Psoas muscle (tissue), 8 donors: ENCODE data around the gene LUC7L3. TPM values are rescaled to one million over a fixed set of nuclear protein-coding genes. Genes with fewer than 3 reads are reported as not detected.

Experiments used
- ATAC-seq, 4 donors: fragments of 200-7000 bp; cut with Tn5 transposase; one replicate each; pipeline ENCODE4 v1.9.1; 2020; ENCODE audit warnings: moderate library complexity in 3 of 4, mild to moderate bottlenecking in 2 of 4
- DNase-seq, 2 donors: peaks; one replicate each; pipeline ENCODE4 v3.0.0-alpha.2; 2020
- H3K27ac ChIP-seq: fragments of 200-600 bp; one replicate; pipeline ENCODE4 v1.8.0; 2022
- H3K27me3 ChIP-seq, 3 donors: fragments of 200-600 bp in 1 of 3; one replicate each; pipeline versions ENCODE4 v1.6.1 to v1.8.0; 2013 to 2022; ENCODE audit warnings: low read length in 2 of 3, mild to moderate bottlenecking in 2 of 3, moderate library complexity in 1 of 3; ENCODE audit not compliant: insufficient read depth in 3 of 3
- H3K36me3 ChIP-seq, 2 donors: fragments of 200-600 bp in 1 of 2; one replicate each; pipeline versions ENCODE4 v1.6.1 to v1.8.0; 2013 to 2022; ENCODE audit warnings: low read depth in 1 of 2, mild to moderate bottlenecking in 1 of 2, moderate library complexity in 1 of 2; ENCODE audit not compliant: insufficient read depth in 1 of 2
- H3K4me1 ChIP-seq: fragments of 200-600 bp; one replicate; pipeline ENCODE4 v1.8.0; 2022
- H3K4me3 ChIP-seq: fragments of 200-600 bp; one replicate; pipeline ENCODE4 v1.8.0; 2022; ENCODE audit warnings: mild to moderate bottlenecking
- H3K9me3 ChIP-seq: fragments of 200-600 bp; one replicate; pipeline ENCODE4 v1.8.0; 2022
- WGBS, 3 donors: extraction: QIAGEN DNeasy Blood & Tissue Kit; methylation state at CpG; one replicate each; pipeline versions ENCODE4 v1.1.6 to v1.1.7; 2013; 5-methylcytosine and 5-hydroxymethylcytosine counted together
- intact Hi-C, 2 donors: fragments of 100-400 bp; cut with DNase I; formaldehyde crosslinking; loops; one replicate each; pipeline versions ENCODE4 v1.11.0 to v1.14.2; 2022
- polyA plus RNA-seq, 3 donors: library from polyadenylated mRNA; stranded (reverse); fragments of 200-250 nt; gene quantifications; one replicate each; pipeline ENCODE4 v1.2.3, GENCODE V29; 2013
- total RNA-seq, 4 donors: library from RNA; stranded (reverse); fragmentation: NEBNext Ultra II Directional in 2 of 4; extraction: Animal tissue kit (Norgen Biotek cat#: 25700) in 2 of 4; gene quantifications; one replicate each; pipeline versions ENCODE4 v1.2.1 to v1.2.4, GENCODE V29; 2021 to 2023
- TF ChIP-seq, protein P1 (sequence below): fragments of 200-600 bp; IDR thresholded peaks from one replicate; pipeline ENCODE4 v1.8.0; 2022; ENCODE audit warnings: antibody characterized with exemption
- donor health status: healthy with polysubstance abuse.
- donor health status: DM: no; HTN: no; CAD: no; lungs with moderate emphysema.
- donor health status: Bipolar disorder and iron deficiency.
- donor health status: healthy.
- donor health status: DM: yes; HTN: yes; CAD: no.
- donor health status: DM: no; HTN: no; CAD: no.
- donor health status: DM: no; HTN: no; CAD: no.
- donor health status: DM: yes; HTN: yes; CAD: no.

Gene LUC7L3
- total and polyA plus RNA-seq, 7 donors, result 25.4 to 108 (median 49.2) TPM

GRCh38 chr17:50778988-50779387, 59.6 kb downstream of the LUC7L3 start:
- H3K27ac ChIP-seq, result no peak overlapping the region
- 84 to 87% (median 85%) methylated on average over 4 of the region's 4 CpGs for WGBS, 3 donors
- H3K36me3 ChIP-seq, result no peaks in the 10 kb centered on the region
- no peak overlapping the region for H3K4me3 ChIP-seq
- no peaks in the 10 kb centered on the region for H3K27me3 ChIP-seq
- DNase-seq, result no peak
- ATAC-seq, result no peak
- no peaks in the 10 kb centered on the region for H3K4me1 ChIP-seq
- no peaks in the 10 kb centered on the region for H3K9me3 ChIP-seq
- intact Hi-C loops, result no loop called here
- TF ChIP-seq, protein P1, sequence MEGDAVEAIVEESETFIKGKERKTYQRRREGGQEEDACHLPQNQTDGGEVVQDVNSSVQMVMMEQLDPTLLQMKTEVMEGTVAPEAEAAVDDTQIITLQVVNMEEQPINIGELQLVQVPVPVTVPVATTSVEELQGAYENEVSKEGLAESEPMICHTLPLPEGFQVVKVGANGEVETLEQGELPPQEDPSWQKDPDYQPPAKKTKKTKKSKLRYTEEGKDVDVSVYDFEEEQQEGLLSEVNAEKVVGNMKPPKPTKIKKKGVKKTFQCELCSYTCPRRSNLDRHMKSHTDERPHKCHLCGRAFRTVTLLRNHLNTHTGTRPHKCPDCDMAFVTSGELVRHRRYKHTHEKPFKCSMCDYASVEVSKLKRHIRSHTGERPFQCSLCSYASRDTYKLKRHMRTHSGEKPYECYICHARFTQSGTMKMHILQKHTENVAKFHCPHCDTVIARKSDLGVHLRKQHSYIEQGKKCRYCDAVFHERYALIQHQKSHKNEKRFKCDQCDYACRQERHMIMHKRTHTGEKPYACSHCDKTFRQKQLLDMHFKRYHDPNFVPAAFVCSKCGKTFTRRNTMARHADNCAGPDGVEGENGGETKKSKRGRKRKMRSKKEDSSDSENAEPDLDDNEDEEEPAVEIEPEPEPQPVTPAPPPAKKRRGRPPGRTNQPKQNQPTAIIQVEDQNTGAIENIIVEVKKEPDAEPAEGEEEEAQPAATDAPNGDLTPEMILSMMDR, result no peak

GRCh38 chr17:50779747-50780353, 60.4 kb downstream of the LUC7L3 start:
- Histone ChIP-seq H3K9me3 (no peaks in the 10 kb centered on the region), H3K36me3 (no peaks in the 10 kb centered on the region), H3K4me3 (no peak overlapping the region), H3K27ac (no peak overlapping the region), H3K27me3 (no peaks in the 10 kb centered on the region), H3K4me1 (no peaks in the 10 kb centered on the region)
- 91 to 96% (median 94%) methylated on average over 9 of the region's 9 CpGs for whole genome bisulfite sequencing, 3 donors
- DNase-seq (no peak), ATAC-seq (no peak)
- intact Hi-C loops, result loop anchor here in 1 of 2 donors (5.0 kb wide), 2 partner anchors 62 to 177 kb away; no protein-coding TSS in a partner anchor
- TF ChIP-seq, protein P1, result no peak

GRCh38 chr17:50781167-50781566, 61.8 kb downstream of the LUC7L3 start:
- no peaks in the 10 kb centered on the region for H3K36me3 ChIP-seq
- TF ChIP-seq, protein P1, result no peak
- no peaks in the 10 kb centered on the region for H3K27me3 ChIP-seq
- DNase-seq, result peak in 1 of 2 donors; percentile 60
- no peaks in the 10 kb centered on the region for H3K4me1 ChIP-seq
- H3K4me3 ChIP-seq, result peak overlapping the region; percentile 50
- intact Hi-C loops, result loop anchor here in 1 of 2 donors (5.0 kb wide), 2 partner anchors 61 to 176 kb away; no protein-coding TSS in a partner anchor
- no peaks in the 10 kb centered on the region for H3K9me3 ChIP-seq
- WGBS, 3 donors, result 33 to 45% (median 35%) methylated on average over 34 to 38 of the region's 38 CpGs
- no peak overlapping the region for H3K27ac ChIP-seq
- peak in 3 of 4 donors; percentile 29 to 52 (median 49) for ATAC-seq

- Histone ChIP-seq H3K4me3 (no peak overlapping the region), H3K27me3 (no peaks in the 10 kb centered on the region), H3K36me3 (no peaks in the 10 kb centered on the region), H3K9me3 (no peaks in the 10 kb centered on the region), H3K27ac (no peak overlapping the region), H3K4me1 (no peaks in the 10 kb centered on the region)
- TF ChIP-seq, protein P1, result peak; percentile 96
- 20 to 22% (median 20%) methylated on average over 7 of the region's 7 CpGs for WGBS, 3 donors
- intact Hi-C loops, result loop anchor here (1.0 to 5.0 kb wide), 4 partner anchors 59 to 174 kb away; no protein-coding TSS in a partner anchor
- DNase-seq (peak; percentile 82 to 91), ATAC-seq (peak; percentile 93 to 96 (median 95))
These were observed 63.8 kb downstream of the LUC7L3 start for GRCh38 chr17:50783193-50783660.
